Measurements from ENCODE around the gene OCRL.

DNA sequence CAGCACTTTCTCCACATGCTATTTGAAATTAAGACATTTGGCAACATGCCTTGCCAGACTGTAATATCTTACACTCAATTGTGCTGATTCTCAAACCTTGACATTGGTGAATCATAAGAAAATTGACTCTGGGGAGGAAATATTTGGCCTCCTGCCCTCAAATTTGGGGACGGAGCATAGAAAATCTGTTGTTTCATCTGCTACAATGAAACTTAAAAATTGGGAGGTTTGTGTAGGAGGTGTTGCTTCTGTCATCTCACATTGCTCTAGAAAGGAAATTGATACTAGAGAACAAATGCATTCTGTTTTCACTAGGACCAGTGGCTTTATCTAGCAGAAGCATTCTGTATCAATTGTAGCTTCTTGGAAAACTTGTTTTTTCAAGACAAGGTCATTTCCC is 5.3 kb downstream of the OCRL start:
- TF ChIP-seq, protein P1, sequence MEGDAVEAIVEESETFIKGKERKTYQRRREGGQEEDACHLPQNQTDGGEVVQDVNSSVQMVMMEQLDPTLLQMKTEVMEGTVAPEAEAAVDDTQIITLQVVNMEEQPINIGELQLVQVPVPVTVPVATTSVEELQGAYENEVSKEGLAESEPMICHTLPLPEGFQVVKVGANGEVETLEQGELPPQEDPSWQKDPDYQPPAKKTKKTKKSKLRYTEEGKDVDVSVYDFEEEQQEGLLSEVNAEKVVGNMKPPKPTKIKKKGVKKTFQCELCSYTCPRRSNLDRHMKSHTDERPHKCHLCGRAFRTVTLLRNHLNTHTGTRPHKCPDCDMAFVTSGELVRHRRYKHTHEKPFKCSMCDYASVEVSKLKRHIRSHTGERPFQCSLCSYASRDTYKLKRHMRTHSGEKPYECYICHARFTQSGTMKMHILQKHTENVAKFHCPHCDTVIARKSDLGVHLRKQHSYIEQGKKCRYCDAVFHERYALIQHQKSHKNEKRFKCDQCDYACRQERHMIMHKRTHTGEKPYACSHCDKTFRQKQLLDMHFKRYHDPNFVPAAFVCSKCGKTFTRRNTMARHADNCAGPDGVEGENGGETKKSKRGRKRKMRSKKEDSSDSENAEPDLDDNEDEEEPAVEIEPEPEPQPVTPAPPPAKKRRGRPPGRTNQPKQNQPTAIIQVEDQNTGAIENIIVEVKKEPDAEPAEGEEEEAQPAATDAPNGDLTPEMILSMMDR (IDR thresholded peaks at IDR 0.05; ENCODE audit: insufficient read depth, low read depth, low read length), result no peak
- TF ChIP-seq EZH2 (IDR thresholded peaks at IDR 0.05; ENCODE audit: insufficient read depth, low read length), result no peak
